Psoas muscle (tissue), 8 donors: ENCODE measurements around the gene RICTOR. TPM values are rescaled to one million over a fixed set of nuclear protein-coding genes. Genes with fewer than 3 reads are reported as not detected.

Experiments used
- ATAC-seq, 4 donors: fragments of 200-7000 bp; cut with Tn5 transposase; one replicate each; pipeline ENCODE4 v1.9.1; 2020; ENCODE audit warnings: moderate library complexity in 3 of 4, mild to moderate bottlenecking in 2 of 4
- DNase-seq, 2 donors: peaks; one replicate each; pipeline ENCODE4 v3.0.0-alpha.2; 2020
- H3K27ac ChIP-seq: fragments of 200-600 bp; one replicate; pipeline ENCODE4 v1.8.0; 2022
- H3K27me3 ChIP-seq, 3 donors: fragments of 200-600 bp in 1 of 3; one replicate each; pipeline versions ENCODE4 v1.6.1 to v1.8.0; 2013 to 2022; ENCODE audit warnings: low read length in 2 of 3, mild to moderate bottlenecking in 2 of 3, moderate library complexity in 1 of 3; ENCODE audit not compliant: insufficient read depth in 3 of 3
- H3K36me3 ChIP-seq, 2 donors: fragments of 200-600 bp in 1 of 2; one replicate each; pipeline versions ENCODE4 v1.6.1 to v1.8.0; 2013 to 2022; ENCODE audit warnings: low read depth in 1 of 2, mild to moderate bottlenecking in 1 of 2, moderate library complexity in 1 of 2; ENCODE audit not compliant: insufficient read depth in 1 of 2
- H3K4me1 ChIP-seq: fragments of 200-600 bp; one replicate; pipeline ENCODE4 v1.8.0; 2022
- H3K4me3 ChIP-seq: fragments of 200-600 bp; one replicate; pipeline ENCODE4 v1.8.0; 2022; ENCODE audit warnings: mild to moderate bottlenecking
- H3K9me3 ChIP-seq: fragments of 200-600 bp; one replicate; pipeline ENCODE4 v1.8.0; 2022
- WGBS, 3 donors: extraction: QIAGEN DNeasy Blood & Tissue Kit; methylation state at CpG; one replicate each; pipeline versions ENCODE4 v1.1.6 to v1.1.7; 2013; 5-methylcytosine and 5-hydroxymethylcytosine counted together
- intact Hi-C, 2 donors: fragments of 100-400 bp; cut with DNase I; formaldehyde crosslinking; loops; one replicate each; pipeline versions ENCODE4 v1.11.0 to v1.14.2; 2022
- polyA plus RNA-seq, 3 donors: library from polyadenylated mRNA; stranded (reverse); fragments of 200-250 nt; gene quantifications; one replicate each; pipeline ENCODE4 v1.2.3, GENCODE V29; 2013
- total RNA-seq, 4 donors: library from RNA; stranded (reverse); fragmentation: NEBNext Ultra II Directional in 2 of 4; extraction: Animal tissue kit (Norgen Biotek cat#: 25700) in 2 of 4; gene quantifications; one replicate each; pipeline versions ENCODE4 v1.2.1 to v1.2.4, GENCODE V29; 2021 to 2023
- TF ChIP-seq, protein P1 (sequence below): fragments of 200-600 bp; IDR thresholded peaks from one replicate; pipeline ENCODE4 v1.8.0; 2022; ENCODE audit warnings: antibody characterized with exemption
- donor health status: healthy with polysubstance abuse.
- donor health status: DM: no; HTN: no; CAD: no; lungs with moderate emphysema.
- donor health status: Bipolar disorder and iron deficiency.
- donor health status: healthy.
- donor health status: DM: yes; HTN: yes; CAD: no.
- donor health status: DM: no; HTN: no; CAD: no.
- donor health status: DM: no; HTN: no; CAD: no.
- donor health status: DM: yes; HTN: yes; CAD: no.

The RICTOR gene
- total and polyA plus RNA-seq, 7 donors = 2.7 to 46.7 (median 34.0) TPM

DNA sequence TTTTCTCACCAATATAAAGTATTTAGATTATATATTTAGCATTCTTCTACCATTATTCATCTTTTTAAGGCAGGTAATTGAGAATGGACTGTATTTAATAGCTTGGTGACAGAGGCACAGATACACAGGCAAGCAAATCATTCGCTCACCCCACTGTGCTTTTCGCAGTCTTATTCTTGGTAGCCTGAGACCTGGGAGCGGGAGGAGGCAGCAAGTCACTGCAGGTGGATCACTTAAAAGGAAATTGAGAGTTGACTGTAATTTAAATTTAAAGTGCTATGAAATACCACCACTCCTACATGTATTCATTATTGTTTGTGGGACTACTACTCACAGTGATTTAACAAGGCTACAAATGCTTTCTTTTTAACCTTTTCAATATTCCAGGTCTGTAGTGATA lies 9.7 kb downstream of the RICTOR start:
- WGBS, 3 donors = 90 to 96% (median 96%) methylated on average over 3 of the region's 3 CpGs

DNA sequence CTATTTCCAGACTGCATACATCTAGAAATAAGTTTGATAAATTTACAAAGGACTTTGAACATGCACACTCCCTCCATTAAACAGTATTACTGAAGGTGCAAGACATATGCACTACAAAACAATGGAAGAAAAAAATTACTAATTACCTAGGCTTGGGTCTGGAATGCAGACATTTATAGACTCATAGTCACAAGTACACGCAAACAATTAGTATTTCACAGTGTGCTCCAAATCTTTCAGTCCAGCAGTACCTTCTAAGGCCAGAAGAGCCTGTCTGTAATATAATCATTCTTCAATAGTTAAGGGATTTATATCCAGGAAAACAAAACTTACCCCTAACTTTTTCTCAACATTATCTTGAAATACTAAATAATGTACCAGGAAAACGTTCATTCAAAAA lies 11.2 kb downstream of the RICTOR start:
- no peaks in the 10 kb centered on the region for H3K27me3 ChIP-seq
- peak; percentile 42 to 70 (median 56) for ATAC-seq
- intact Hi-C loops = no loop called here
- TF ChIP-seq, protein P1, sequence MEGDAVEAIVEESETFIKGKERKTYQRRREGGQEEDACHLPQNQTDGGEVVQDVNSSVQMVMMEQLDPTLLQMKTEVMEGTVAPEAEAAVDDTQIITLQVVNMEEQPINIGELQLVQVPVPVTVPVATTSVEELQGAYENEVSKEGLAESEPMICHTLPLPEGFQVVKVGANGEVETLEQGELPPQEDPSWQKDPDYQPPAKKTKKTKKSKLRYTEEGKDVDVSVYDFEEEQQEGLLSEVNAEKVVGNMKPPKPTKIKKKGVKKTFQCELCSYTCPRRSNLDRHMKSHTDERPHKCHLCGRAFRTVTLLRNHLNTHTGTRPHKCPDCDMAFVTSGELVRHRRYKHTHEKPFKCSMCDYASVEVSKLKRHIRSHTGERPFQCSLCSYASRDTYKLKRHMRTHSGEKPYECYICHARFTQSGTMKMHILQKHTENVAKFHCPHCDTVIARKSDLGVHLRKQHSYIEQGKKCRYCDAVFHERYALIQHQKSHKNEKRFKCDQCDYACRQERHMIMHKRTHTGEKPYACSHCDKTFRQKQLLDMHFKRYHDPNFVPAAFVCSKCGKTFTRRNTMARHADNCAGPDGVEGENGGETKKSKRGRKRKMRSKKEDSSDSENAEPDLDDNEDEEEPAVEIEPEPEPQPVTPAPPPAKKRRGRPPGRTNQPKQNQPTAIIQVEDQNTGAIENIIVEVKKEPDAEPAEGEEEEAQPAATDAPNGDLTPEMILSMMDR = no peak
- 36 to 41% (median 40%) methylated on average over 2 of the region's 2 CpGs for WGBS, 3 donors
- peaks cover 0 to 4% of the 10 kb centered on the region in 2 donors for H3K36me3 ChIP-seq
- H3K4me1 ChIP-seq = peaks cover 84% of the 10 kb centered on the region
- peak overlapping the region; percentile 17 for H3K27ac ChIP-seq
- H3K4me3 ChIP-seq = peak overlapping the region; percentile 4
- no peaks in the 10 kb centered on the region for H3K9me3 ChIP-seq
- no peak for DNase-seq

More for the DNA sequence above, 9.7 kb downstream of the RICTOR start:
- Histone ChIP-seq H3K4me1 (peaks cover 85% of the 10 kb centered on the region), H3K9me3 (no peaks in the 10 kb centered on the region), H3K36me3 (peaks cover 0 to 14% of the 10 kb centered on the region in 2 donors), H3K4me3 (no peak overlapping the region), H3K27ac (no peak overlapping the region), H3K27me3 (no peaks in the 10 kb centered on the region)
- TF ChIP-seq, protein P1 = no peak
- no peak for ATAC-seq
- intact Hi-C loops = no loop called here
- no peak for DNase-seq

DNA sequence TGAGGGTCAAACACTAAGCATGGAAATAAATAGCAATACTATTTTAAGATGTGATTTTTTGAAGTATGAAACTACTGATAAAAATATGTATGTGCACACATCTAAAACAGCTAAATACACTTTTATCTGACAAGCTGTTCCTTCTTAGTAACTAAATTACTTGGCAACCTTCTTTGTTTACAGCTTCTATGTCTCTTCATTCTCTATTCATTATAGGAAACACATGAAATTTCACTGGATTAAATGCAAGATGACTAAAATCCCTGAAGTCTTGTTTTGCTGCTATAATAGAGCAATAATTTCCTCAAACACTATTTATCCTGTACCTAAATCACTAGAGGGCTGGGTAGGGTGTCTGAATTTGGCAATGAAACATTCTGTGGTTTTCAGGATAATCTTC lies 11.7 kb downstream of the RICTOR start:
- TF ChIP-seq, protein P1 = no peak
- DNase-seq (no peak), ATAC-seq (peak in 1 of 4 donors; percentile 32)
- intact Hi-C loops = no loop called here
- Histone ChIP-seq H3K36me3 (peaks cover 0 to 4% of the 10 kb centered on the region in 2 donors), H3K27ac (peak overlapping the region; percentile 17), H3K4me1 (peaks cover 84% of the 10 kb centered on the region), H3K4me3 (no peak overlapping the region), H3K9me3 (no peaks in the 10 kb centered on the region), H3K27me3 (no peaks in the 10 kb centered on the region)

DNA sequence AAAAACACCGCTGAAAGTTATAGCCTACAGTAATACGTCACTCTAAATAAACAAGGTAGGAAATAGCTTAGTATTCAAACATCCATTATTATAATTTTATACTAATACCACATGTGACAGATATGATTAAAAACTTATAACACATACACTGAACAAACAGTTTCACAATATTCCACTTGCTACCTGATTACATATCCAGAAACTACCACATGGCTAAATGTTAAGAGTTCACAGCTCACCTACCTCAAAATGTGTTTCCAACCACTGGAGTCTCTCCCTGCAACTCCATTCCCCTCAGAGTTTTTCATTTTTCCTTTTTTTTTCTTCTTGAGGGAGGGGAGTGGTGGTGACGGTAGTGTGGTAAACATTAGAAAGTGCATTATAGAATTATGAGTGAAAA lies 12.1 kb downstream of the RICTOR start:
- Histone ChIP-seq H3K9me3 (no peaks in the 10 kb centered on the region), H3K4me1 (peaks cover 87% of the 10 kb centered on the region), H3K27me3 (no peaks in the 10 kb centered on the region), H3K4me3 (no peak overlapping the region), H3K36me3 (peaks cover 0 to 4% of the 10 kb centered on the region in 2 donors), H3K27ac (peak overlapping the region; percentile 17)
- 59 to 80% (median 69%) methylated on average over 3 of the region's 3 CpGs for WGBS, 3 donors
- TF ChIP-seq, protein P1 = no peak
- intact Hi-C loops = no loop called here
- ATAC-seq = peak in 1 of 4 donors; percentile 36
- no peak for DNase-seq

DNA sequence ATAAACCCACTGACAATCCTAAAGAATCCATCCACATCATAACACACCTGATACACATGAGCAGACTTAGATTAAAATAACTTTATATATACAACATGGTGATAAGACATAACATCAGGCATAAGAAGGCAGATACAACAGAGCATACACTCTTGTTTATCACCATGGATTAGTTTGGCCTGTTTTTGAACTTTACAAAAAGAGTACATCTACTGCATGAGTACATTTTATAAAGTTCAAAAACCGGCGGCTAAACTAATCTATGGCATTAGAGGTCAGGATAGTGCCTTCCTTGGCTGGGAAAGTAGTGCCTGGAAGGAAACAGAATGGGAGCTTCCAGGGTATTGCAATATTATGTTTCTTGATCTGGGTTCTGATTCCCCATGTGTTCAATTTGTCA lies 15.1 kb downstream of the RICTOR start:
- H3K9me3 ChIP-seq = no peaks in the 10 kb centered on the region
- H3K4me3 ChIP-seq = no peak overlapping the region
- no peaks in the 10 kb centered on the region for H3K27me3 ChIP-seq
- peaks cover 0 to 9% of the 10 kb centered on the region in 2 donors for H3K36me3 ChIP-seq
- TF ChIP-seq, protein P1 = no peak
- intact Hi-C loops = no loop called here
- no peak overlapping the region for H3K27ac ChIP-seq
- peaks cover 80% of the 10 kb centered on the region for H3K4me1 ChIP-seq
- 6 to 32% (median 16%) methylated on average over 2 of the region's 2 CpGs for WGBS, 3 donors
- peak in 2 of 4 donors; percentile 17 to 22 for ATAC-seq
- DNase-seq = no peak
